ENCODE measurements around the gene NUDT9.
A peak's percentile ranks its signal among the peaks of the same experiment; 100 is the strongest.
"Not testable (repeated sequence)": the region's sequence is repeated elsewhere in the genome, so short reads cannot be mapped to it uniquely, and the experiment has no call there.

Gene NUDT9

GRCh38 chr4:87422104-87423052 is at the start of gene NUDT9:
Gene NUDT9 (plus strand): TSS chr4:87422573. CDS start chr4:87422906, 333 bp downstream.
- peak; percentile 67 for DNase-seq (ENCODE audit: low read depth, low spot score)

GRCh38 chr4:87375719-87376291 is 46.6 kb upstream of the NUDT9 start:
- DNase-seq (ENCODE audit: low read depth, low spot score), result no peak

GRCh38 chr4:87377816-87378215 is 44.6 kb upstream of the NUDT9 start:
- DNase-seq (ENCODE audit: low read depth, low spot score), result no peak

GRCh38 chr4:87382116-87382515 is 40.3 kb upstream of the NUDT9 start:
- DNase-seq (ENCODE audit: low read depth, low spot score), result no peak

- no peak for DNase-seq (ENCODE audit: low read depth, low spot score)
These were observed 39.4 kb upstream of the NUDT9 start for GRCh38 chr4:87382931-87383330.

GRCh38 chr4:87384466-87385132 is 37.8 kb upstream of the NUDT9 start:
- not testable (repeated sequence) for DNase-seq (ENCODE audit: low read depth, low spot score)

GRCh38 chr4:87387237-87387636 is 35.1 kb upstream of the NUDT9 start:
- DNase-seq (ENCODE audit: low read depth, low spot score), result no peak

- no peak for DNase-seq (ENCODE audit: low read depth, low spot score)
These were observed 33.5 kb upstream of the NUDT9 start for GRCh38 chr4:87388901-87389300.

- DNase-seq (ENCODE audit: low read depth, low spot score), result not testable (repeated sequence)
These were observed 32.3 kb upstream of the NUDT9 start for GRCh38 chr4:87390055-87390454.

GRCh38 chr4:87390551-87390890 is 31.9 kb upstream of the NUDT9 start:
- DNase-seq (ENCODE audit: low read depth, low spot score), result no peak

- DNase-seq (ENCODE audit: low read depth, low spot score), result peak; percentile 52
These were observed 31.3 kb upstream of the NUDT9 start, which contains the start of gene HSD17B11 for GRCh38 chr4:87390891-87391575. Gene HSD17B11 (minus strand): TSS chr4:87391188. CDS start chr4:87391070, 118 bp downstream.

- DNase-seq (ENCODE audit: low read depth, low spot score), result no peak
These were observed 30.8 kb upstream of the NUDT9 start for GRCh38 chr4:87391576-87392054.

GRCh38 chr4:87392183-87392582 is 30.2 kb upstream of the NUDT9 start:
- DNase-seq (ENCODE audit: low read depth, low spot score), result no peak

- not testable (repeated sequence) for DNase-seq (ENCODE audit: low read depth, low spot score)
These were observed 27.3 kb upstream of the NUDT9 start for GRCh38 chr4:87395073-87395472.

- not testable (repeated sequence) for DNase-seq (ENCODE audit: low read depth, low spot score)
These were observed 26.5 kb upstream of the NUDT9 start for GRCh38 chr4:87395851-87396250.

GRCh38 chr4:87399148-87399547 is 23.2 kb upstream of the NUDT9 start:
- DNase-seq (ENCODE audit: low read depth, low spot score), result no peak

GRCh38 chr4:87399954-87400353 is 22.4 kb upstream of the NUDT9 start:
- DNase-seq (ENCODE audit: low read depth, low spot score), result no peak

- DNase-seq (ENCODE audit: low read depth, low spot score), result not testable (repeated sequence)
These were observed 18.6 kb upstream of the NUDT9 start for GRCh38 chr4:87403732-87404131.

- no peak for DNase-seq (ENCODE audit: low read depth, low spot score)
These were observed 17.1 kb upstream of the NUDT9 start for GRCh38 chr4:87405211-87405820.

- no peak for DNase-seq (ENCODE audit: low read depth, low spot score)
These were observed 15.9 kb upstream of the NUDT9 start for GRCh38 chr4:87406462-87406861.

- DNase-seq (ENCODE audit: low read depth, low spot score), result not testable (repeated sequence)
These were observed 15.5 kb upstream of the NUDT9 start for GRCh38 chr4:87406902-87407301.

Measured in activated naive CD8-positive, alpha-beta T cell treated with anti-CD3 and anti-CD28 coated beads, Interleukin-2, amount 50 U/mL, for 16 hours (primary cell).